Stimulated activated CD8-positive, alpha-beta memory T cell treated with anti-CD3 and anti-CD28 coated beads, Interleukin-4, amount 100 ng/mL, for 48 hours (primary cell): ENCODE results near the gene CAPZA2.
"Not testable (repeated sequence)": the region's sequence is repeated elsewhere in the genome, so short reads cannot be mapped to it uniquely, and the experiment has no call there.

Experiments
- DNase-seq: peaks from one replicate; pipeline ENCODE4 v3.0.0-alpha.2; 2020

The CAPZA2 gene

DNA sequence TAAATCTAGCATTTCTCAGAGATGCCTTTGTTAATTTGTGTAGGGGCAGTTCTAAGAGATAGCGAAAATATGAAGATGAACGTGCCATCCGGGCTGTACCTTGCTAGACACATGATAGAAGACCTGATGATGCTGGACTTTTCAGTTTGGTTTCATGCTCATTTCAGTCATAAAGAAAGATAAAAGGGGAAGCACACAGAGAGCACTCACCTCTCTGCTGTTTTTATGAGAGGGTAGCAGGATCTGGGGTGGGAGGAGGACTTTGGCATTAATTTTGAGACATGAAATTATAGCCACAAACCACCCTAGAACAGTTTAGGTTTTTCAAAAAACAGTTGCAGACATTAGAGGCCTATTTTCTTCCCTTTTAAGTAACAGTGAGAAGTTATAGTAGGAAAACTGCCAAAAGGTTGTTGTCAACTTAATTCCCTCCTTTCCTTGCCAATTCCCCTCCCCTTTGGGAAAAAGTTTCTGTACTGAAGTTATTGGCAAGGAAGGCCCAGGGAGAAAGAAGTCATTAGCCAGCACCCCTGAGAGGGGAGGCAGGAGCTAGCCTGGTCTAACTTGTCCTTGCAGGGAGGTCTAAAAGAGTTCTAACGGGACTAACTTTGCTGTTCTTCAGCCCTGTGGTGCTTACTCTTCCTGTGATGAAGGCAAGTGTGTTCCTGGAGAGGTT is 93.6 kb downstream of the CAPZA2 start:
- no peak for DNase-seq

GRCh38 chr7:116956477-116956804 is 94.1 kb downstream of the CAPZA2 start:
- no peak for DNase-seq

GRCh38 chr7:116957874-116958273 is 95.5 kb downstream of the CAPZA2 start:
- no peak for DNase-seq

DNA sequence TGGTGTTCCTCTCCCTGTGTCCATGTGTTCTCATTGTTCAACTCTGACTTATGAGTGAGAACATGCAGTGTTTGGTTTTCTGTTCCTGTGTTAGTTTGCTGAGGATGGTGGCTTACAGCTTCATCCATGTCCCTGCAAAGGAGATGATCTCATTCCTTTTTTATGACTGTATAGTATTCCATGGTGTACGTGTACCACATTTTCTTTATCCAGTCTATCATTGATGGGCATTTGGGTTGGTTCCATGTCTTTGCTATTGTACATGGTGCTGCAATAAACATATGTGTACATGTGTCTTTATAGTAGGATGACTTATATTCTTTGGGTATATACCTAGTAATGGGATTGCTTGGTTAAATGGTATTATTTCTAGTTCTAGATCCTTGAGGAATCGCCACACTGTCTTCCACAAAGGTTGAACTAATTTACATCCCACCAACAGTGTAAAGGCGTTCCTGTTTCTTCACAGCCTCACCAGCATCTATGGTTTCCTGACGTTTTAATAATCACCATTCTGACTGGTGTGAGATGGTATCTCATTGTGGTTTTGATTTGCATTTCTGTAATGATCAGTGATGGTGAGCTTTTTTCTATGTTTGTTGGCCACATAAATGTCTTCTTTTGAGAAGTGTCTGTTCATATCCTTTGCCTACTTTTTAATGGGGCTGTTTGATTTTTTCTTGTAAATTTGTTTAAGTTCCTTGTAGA is 99.7 kb downstream of the CAPZA2 start:
- not testable (repeated sequence) for DNase-seq

DNA sequence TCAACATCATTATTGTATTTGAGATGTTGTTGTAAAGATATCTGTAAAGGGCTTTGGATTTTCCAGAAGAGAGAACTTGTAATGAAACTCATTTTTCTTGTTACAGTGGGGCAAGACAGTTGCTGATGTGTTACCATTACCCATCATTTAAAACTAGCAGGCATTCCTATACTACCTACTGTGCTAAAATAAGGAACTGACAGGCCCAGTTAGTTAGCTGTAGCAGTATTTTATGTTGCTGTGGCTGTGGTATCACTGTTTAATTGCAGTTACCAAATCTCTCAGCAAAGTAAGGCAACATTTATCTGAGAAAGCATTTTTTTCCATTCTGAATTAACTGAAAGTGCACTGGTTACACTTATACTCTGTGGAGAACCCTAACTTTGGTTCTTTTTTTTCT is 100.8 kb downstream of the CAPZA2 start:
- DNase-seq: no peak

GRCh38 chr7:116966601-116967000 is 104.2 kb downstream of the CAPZA2 start:
- no peak for DNase-seq

DNA sequence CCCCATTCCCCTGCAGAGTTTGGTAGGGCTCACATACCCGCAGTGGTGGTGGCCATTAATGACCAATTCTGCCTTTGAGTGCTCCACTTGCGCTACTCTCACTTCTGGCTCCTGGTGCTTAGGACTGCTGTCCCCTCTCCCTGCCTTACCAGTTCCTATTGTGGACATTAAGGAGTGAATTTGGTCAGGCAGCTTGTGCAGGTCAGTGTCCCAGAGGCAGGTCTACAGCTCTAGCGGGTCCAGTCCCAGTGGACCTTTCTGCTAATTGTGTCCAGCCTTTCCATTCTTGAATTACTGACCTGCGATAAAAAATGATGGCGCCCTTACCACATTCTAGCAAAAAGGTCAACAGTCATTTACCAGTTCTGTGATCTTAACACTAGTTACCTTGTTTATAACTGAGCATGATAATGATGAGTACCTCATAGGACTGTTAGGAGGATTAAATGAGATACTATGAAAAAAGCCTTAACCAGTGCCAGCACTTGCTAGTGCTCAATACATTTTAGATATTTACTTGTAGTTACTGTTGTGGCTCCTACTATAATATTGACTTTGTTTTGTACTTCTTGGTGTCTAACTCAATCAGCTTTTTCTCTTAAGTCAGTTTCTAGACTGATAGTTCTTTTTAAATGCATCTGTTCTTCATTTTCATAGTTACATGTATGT is 105.0 kb downstream of the CAPZA2 start:
- no peak for DNase-seq

GRCh38 chr7:116967983-116968382 is 105.6 kb downstream of the CAPZA2 start:
- DNase-seq: no peak

DNA sequence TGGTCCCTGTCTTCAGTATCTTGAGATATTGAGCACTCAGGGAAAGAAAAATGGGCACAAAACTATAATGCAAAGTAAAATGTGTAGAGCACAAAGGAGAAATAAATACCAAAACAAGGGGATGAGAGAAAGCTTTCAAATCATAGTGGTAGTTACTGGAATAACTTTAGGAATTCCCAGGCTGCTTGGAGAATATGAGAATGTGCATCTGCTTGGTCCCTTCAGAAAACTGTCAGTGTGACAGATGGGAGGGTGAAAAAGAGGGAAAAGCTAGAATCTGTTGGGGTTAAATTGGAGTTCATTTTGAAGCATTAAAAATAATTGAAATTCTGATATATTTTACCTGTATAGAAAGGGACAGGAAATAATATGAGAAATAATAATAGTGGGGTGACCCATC is 106.2 kb downstream of the CAPZA2 start:
- no peak for DNase-seq

- no peak for DNase-seq
These were observed 107.0 kb downstream of the CAPZA2 start for GRCh38 chr7:116969371-116969902.

- no peak for DNase-seq
These were observed 108.0 kb downstream of the CAPZA2 start for GRCh38 chr7:116970238-116970910.

DNA sequence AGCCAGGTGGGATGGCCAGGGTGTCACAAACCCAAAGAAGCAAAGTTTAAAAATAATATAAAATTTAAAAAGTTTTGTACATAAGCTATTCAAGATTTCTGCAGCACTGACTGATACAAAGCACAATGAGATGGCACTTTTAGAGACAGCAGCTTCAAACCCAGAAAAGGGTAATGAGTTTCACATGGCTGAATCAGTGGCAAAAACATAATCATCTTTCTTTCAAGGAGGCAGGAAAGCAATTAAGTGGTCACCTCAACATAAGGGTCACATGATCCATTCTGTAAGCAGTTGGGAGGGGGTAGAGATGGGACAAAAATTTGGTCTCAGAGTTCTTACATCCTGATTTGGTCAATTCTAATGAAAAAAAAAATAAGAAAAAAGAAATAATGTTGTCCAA is 108.8 kb downstream of the CAPZA2 start:
- not testable (repeated sequence) for DNase-seq
